MCF 10A (cell line): ENCODE measurements around the gene IGF1R. TPM values are rescaled to one million over a fixed set of nuclear protein-coding genes. Genes with fewer than 3 reads are reported as not detected.

Experiments
- BruUV-seq: library from RNA; stranded (reverse); fragments of 400-500 nt; replicated peaks from 2 replicates; lab custom pipeline; 2021; lab: Mats Ljungman, UMichigan
- CTCF ChIA-PET: fragments of 300-600 bp; sonication (Branson Sonifier 250); formaldehyde crosslinking; extraction: SDS; loops from one replicate; lab custom pipeline; 2021; ENCODE audit warnings: antibody characterized with exemption, inconsistent platforms; lab: Yijun Ruan, JAX
- POLR2A ChIA-PET: fragments of 300-600, 350-650 bp; sonication (Branson Sonifier 250); formaldehyde crosslinking; extraction: SDS; loops from one replicate; lab custom pipeline; 2020; ENCODE audit warnings: antibody characterized with exemption, inconsistent platforms; lab: Yijun Ruan, JAX
- DNase-seq: peaks from one replicate; pipeline ENCODE4 v3.0.0-alpha.2; 2018; ENCODE audit not compliant: unreplicated experiment
- H3K27ac Mint-ChIP-seq: one replicate; pipeline ENCODE4 v1.8.0; 2022; ENCODE audit warnings: mild to moderate bottlenecking, low read depth, mixed read lengths; ENCODE audit not compliant: unreplicated experiment
- H3K27me3 Mint-ChIP-seq: one replicate; pipeline ENCODE4 v1.8.0; 2022; ENCODE audit warnings: mixed read lengths; ENCODE audit not compliant: insufficient read depth, unreplicated experiment
- H3K36me3 Mint-ChIP-seq: one replicate; pipeline ENCODE4 v1.8.0; 2022; ENCODE audit warnings: mild to moderate bottlenecking, moderate library complexity, mixed read lengths; ENCODE audit not compliant: insufficient read depth, unreplicated experiment
- H3K4me1 Mint-ChIP-seq: one replicate; pipeline ENCODE4 v1.8.0; 2022; ENCODE audit warnings: mixed read lengths; ENCODE audit not compliant: insufficient read depth, unreplicated experiment
- H3K4me3 Mint-ChIP-seq: one replicate; pipeline ENCODE4 v1.8.0; 2022; ENCODE audit warnings: mild to moderate bottlenecking, moderate library complexity, mixed read lengths; ENCODE audit not compliant: unreplicated experiment
- H3K9me3 Mint-ChIP-seq: one replicate; pipeline ENCODE4 v1.8.0; 2022; ENCODE audit warnings: mixed read lengths; ENCODE audit not compliant: unreplicated experiment
- CTCF ChIP-seq: fragments of 200-600 bp; IDR thresholded peaks from one replicate; pipeline ENCODE4 v1.8.0; 2022; ENCODE audit warnings: antibody characterized with exemption, mild to moderate bottlenecking; ENCODE audit not compliant: unreplicated experiment
- intact Hi-C: fragments of 100-400 bp; cut with micrococcal nuclease; formaldehyde crosslinking; loops from 2 replicates; pipeline ENCODE4 v1.14.1; 2022
- total RNA-seq: library from RNA; stranded (reverse); gene quantifications from 2 replicates; pipeline ENCODE4 v1.2.3, GENCODE V29; 2022

The IGF1R gene
- total RNA-seq, 1 experiment from 2014 or later: 53.3 TPM

GRCh38 chr15:98773616-98774015, 125.3 kb downstream of the IGF1R start:
- no peak for DNase-seq
- Mint-ChIP-seq H3K4me3 (no peak overlapping the region), H3K4me1 (no peaks in the 10 kb centered on the region), H3K27ac (no peak overlapping the region), H3K9me3 (no peaks in the 10 kb centered on the region), H3K36me3 (no peaks in the 10 kb centered on the region), H3K27me3 (no peaks in the 10 kb centered on the region)
- intact Hi-C loops: loop anchor here (10.0 kb wide), 2 partner anchors 259 to 301 kb away; no protein-coding TSS in a partner anchor
- POLR2A ChIA-PET: interaction anchor here (0.7 to 1.3 kb wide), 2 partner anchors 9 to 117 kb away, joined by 3 read pairs; no protein-coding TSS in a partner anchor
- CTCF ChIA-PET: interaction anchor here (0.6 kb wide), 2 partner anchors 13 to 118 kb away, joined by 3 to 4 read pairs; no protein-coding TSS in a partner anchor
- no TSS peak for BruUV-seq
- TF ChIP-seq CTCF: no peak

- H3K36me3 Mint-ChIP-seq: no peaks in the 10 kb centered on the region
- intact Hi-C loops: loop anchor here (10.0 kb wide), 2 partner anchors 260 to 300 kb away; no protein-coding TSS in a partner anchor
- peak; percentile 38 for DNase-seq
- H3K4me3 Mint-ChIP-seq: no peak overlapping the region
- H3K27me3 Mint-ChIP-seq: no peaks in the 10 kb centered on the region
- H3K27ac Mint-ChIP-seq: no peak overlapping the region
- CTCF ChIA-PET: interaction anchor here (0.6 kb wide), 1 partner anchor 9 kb away, joined by 3 read pairs; no protein-coding TSS in a partner anchor
- TF ChIP-seq CTCF: no peak
- BruUV-seq: no TSS peak
- POLR2A ChIA-PET: interaction anchor here (0.6 to 1.6 kb wide), 3 partner anchors 13 to 103 kb away, joined by 3 to 4 read pairs (median 3); no protein-coding TSS in a partner anchor
- H3K9me3 Mint-ChIP-seq: no peaks in the 10 kb centered on the region
- no peaks in the 10 kb centered on the region for H3K4me1 Mint-ChIP-seq
These were observed 126.6 kb downstream of the IGF1R start for GRCh38 chr15:98774756-98775497.

GRCh38 chr15:98775498-98776230, 127.3 kb downstream of the IGF1R start:
- Mint-ChIP-seq H3K27me3 (no peaks in the 10 kb centered on the region), H3K36me3 (no peaks in the 10 kb centered on the region), H3K9me3 (no peaks in the 10 kb centered on the region), H3K4me1 (no peaks in the 10 kb centered on the region), H3K4me3 (no peak overlapping the region), H3K27ac (no peak overlapping the region)
- ChIA-PET POLR2A (interaction anchor here (0.6 to 1.6 kb wide), 2 partner anchors 12 to 104 kb away, joined by 3 to 4 read pairs; no protein-coding TSS in a partner anchor), CTCF (interaction anchor here (0.6 kb wide), 1 partner anchor 8 kb away, joined by 3 read pairs; no protein-coding TSS in a partner anchor)
- DNase-seq: no peak
- TF ChIP-seq CTCF: no peak
- intact Hi-C loops: loop anchor here (10.0 kb wide), 2 partner anchors 261 to 299 kb away; no protein-coding TSS in a partner anchor
- BruUV-seq: no TSS peak
